HG03196 (cell line): ENCODE results near the gene RDH11.
"Not testable (repeated sequence)": the region's sequence is repeated elsewhere in the genome, so short reads cannot be mapped to it uniquely, and the experiment has no call there.

Source experiments
- ATAC-seq: cut with Tn5 transposase; IDR thresholded peaks from one replicate; pipeline ENCODE4 v1.9.1; 2021; ENCODE audit not compliant: unreplicated experiment

Gene RDH11

GRCh38 chr14:67695394-67695949 lies at the start of gene RDH11:
Gene RDH11 (minus strand): TSS chr14:67695764. CDS start chr14:67695703, 61 bp downstream.
- peak; percentile 81 for ATAC-seq

- ATAC-seq, result no peak
Observed at GRCh38 chr14:67744046-67744445, 48.5 kb upstream of the RDH11 start.

GRCh38 chr14:67738740-67739504 lies 43.4 kb upstream of the RDH11 start:
- no peak for ATAC-seq

- no peak for ATAC-seq
Observed at GRCh38 chr14:67736771-67737170, 41.2 kb upstream of the RDH11 start.

GRCh38 chr14:67735336-67736147 lies 40.0 kb upstream of the RDH11 start:
- ATAC-seq, result no peak

GRCh38 chr14:67734675-67735074 lies 39.1 kb upstream of the RDH11 start:
- ATAC-seq, result no peak

GRCh38 chr14:67733616-67734015 lies 38.1 kb upstream of the RDH11 start:
- ATAC-seq, result no peak

- ATAC-seq, result no peak
Observed at GRCh38 chr14:67729072-67729885, 33.7 kb upstream of the RDH11 start.

GRCh38 chr14:67728258-67728657 lies 32.7 kb upstream of the RDH11 start:
- ATAC-seq, result no peak

- ATAC-seq, result no peak
Observed at GRCh38 chr14:67727361-67727760, 31.8 kb upstream of the RDH11 start.

- no peak for ATAC-seq
Observed at GRCh38 chr14:67725171-67725570, 29.6 kb upstream of the RDH11 start.

- no peak for ATAC-seq
Observed at GRCh38 chr14:67722293-67722692, 26.7 kb upstream of the RDH11 start.

GRCh38 chr14:67721875-67722274 lies 26.3 kb upstream of the RDH11 start:
- ATAC-seq, result no peak

- ATAC-seq, result no peak
Observed at GRCh38 chr14:67719866-67720265, 24.3 kb upstream of the RDH11 start.

- not testable (repeated sequence) for ATAC-seq
Observed at GRCh38 chr14:67719385-67719784, 23.8 kb upstream of the RDH11 start.

- ATAC-seq, result no peak
Observed at GRCh38 chr14:67718265-67718664, 22.7 kb upstream of the RDH11 start.

- no peak for ATAC-seq
Observed at GRCh38 chr14:67717048-67717447, 21.5 kb upstream of the RDH11 start.

- ATAC-seq, result no peak
Observed at GRCh38 chr14:67710209-67710608, 14.6 kb upstream of the RDH11 start.

GRCh38 chr14:67709796-67710195 lies 14.2 kb upstream of the RDH11 start:
- ATAC-seq, result not testable (repeated sequence)

GRCh38 chr14:67709346-67709745 lies 13.8 kb upstream of the RDH11 start:
- ATAC-seq, result not testable (repeated sequence)

GRCh38 chr14:67705211-67705610 lies 9.6 kb upstream of the RDH11 start:
- ATAC-seq, result no peak
